HG02678 (cell line): ENCODE measurements around the gene ENTHD1.
"Not testable (repeated sequence)": the region's sequence is repeated elsewhere in the genome, so short reads cannot be mapped to it uniquely, and the experiment has no call there.

ENCODE experiments used
- ATAC-seq: cut with Tn5 transposase; IDR thresholded peaks from one replicate; pipeline ENCODE4 v1.9.1; 2021; ENCODE audit warnings: mild to moderate bottlenecking, moderate library complexity; ENCODE audit not compliant: unreplicated experiment

Gene ENTHD1

DNA sequence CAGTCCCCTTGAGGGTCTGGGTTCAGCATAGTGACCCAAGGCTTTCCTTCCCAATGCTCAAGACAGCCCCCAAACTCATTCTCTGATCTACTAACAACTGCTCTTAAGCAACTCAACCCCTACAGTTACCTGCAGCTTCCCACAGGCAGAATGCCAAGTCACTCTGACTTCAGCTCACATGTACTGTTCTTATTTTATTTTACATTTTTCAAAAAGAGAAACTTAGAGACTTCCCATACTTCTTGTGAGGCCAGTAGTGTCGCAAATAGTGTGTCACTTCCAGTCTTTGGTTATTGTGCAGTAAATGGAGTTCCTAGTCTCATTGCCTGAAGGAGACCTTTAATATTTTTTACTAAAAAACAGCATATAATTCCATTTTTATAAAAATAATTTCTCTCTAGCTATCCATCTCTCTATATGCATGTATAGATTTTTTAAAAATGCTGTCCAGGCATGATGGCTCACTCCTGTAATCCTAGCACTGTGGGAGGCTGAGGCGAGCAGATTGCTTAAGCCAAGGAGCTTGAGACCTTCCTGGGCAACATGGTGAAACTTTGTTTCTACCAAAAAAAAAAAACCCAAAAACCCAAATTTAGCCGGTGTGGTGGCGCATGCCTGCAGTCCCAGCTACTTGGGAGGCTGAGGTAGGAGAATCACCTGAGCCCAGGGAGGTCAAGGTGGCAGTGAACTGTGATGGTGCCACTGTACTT, 41.8 kb downstream of the ENTHD1 start:
- no peak for ATAC-seq

DNA sequence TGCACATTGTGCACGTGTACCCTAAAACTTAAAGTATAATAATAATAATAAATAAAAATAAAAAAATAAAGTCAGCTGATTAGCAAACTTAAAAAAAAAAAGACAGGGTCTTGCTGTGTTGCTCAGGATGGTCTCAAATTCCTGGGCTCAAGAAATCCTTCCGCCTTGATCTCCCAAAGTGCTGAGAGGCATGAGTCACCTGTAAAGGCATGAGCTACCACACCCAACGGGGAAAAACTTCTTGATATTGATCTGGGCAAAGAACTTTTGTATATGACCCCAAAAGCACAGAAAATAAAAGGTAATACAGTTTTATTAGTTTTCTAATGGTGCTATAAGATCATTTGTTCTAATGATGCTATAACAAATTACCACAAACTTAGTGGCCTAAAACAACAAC, 46.1 kb downstream of the ENTHD1 start:
- ATAC-seq: no peak

DNA sequence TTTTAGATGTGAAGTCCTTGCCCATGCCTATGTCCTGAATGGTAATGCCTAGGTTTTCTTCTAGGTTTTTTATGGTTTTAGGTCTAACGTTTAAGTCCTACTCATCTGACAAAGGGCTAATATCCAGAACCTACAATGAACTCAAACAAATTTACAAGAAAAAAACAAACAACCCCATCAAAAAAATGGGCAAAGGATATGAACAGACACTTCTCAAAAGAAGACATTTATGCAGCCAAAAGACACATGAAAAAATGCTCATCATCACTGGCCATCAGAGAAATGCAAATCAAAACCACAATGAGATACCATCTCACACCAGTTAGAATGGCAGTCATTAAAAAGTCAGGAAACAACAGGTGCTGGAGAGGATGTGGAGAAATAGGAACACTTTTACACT, 47.0 kb downstream of the ENTHD1 start:
- ATAC-seq: not testable (repeated sequence)

DNA sequence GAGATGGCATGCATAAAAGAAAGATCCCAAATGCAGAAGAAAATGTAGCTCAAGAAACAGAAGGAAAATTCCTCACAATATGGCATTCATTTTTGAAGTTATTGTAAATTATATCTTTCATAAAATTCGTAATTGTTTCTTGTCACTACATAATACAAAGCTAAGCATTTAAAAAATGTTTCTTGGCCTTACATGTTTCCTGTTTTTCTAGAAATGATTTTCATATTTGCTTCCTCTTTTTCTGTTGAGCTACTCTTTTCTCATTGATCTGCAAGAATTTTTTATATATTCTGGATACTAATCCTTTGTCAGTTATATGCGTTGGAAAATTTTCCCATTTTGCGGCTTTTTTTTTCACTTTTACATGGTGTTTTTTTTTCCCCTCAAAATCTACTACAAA, 48.0 kb downstream of the ENTHD1 start:
- no peak for ATAC-seq

DNA sequence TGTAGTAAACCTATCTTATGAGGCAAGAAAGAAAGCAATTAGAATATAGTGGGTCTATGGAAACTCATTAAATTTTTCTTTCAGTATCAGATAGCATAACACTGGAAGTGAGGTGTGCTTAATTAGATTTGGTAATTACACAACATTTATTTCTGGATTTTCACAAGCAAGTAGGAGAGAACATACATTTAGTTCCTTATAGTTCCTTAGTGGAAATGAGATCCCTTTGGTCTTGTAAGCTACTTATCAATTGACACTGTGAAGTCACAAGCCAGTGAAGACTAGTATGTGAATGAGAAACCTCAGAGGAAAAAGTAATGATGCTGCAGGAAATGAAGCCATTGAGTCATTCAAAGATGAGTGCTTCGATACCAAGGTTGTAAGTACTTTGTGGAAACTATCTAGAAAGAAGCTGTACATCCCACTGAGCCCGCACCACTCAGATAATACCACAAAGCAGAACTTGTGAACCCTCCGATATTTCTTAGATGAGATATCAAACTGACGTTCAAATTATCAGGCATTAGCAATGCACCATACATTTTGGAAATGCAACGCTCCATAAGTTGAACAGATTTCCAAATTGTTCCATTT, 53.5 kb downstream of the ENTHD1 start:
- ATAC-seq: no peak

DNA sequence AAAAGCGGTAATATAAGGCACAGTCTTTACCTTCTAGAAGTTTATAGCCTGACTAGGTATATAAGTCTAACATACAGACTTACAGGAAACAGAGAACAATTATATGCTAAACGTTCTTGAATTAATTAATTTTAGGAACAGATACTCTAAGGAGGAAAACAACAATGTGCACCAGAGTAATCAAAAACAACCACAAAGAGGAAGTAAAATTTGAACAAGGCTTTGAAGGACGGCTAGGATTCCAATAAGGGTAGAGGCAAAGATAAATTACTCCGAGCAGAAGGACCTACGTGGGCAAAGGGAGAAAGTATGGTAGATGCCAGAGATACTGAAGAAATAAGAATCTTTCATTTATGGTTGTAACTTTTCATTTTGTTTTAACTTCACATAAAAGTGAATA, 54.4 kb downstream of the ENTHD1 start:
- ATAC-seq: no peak

DNA sequence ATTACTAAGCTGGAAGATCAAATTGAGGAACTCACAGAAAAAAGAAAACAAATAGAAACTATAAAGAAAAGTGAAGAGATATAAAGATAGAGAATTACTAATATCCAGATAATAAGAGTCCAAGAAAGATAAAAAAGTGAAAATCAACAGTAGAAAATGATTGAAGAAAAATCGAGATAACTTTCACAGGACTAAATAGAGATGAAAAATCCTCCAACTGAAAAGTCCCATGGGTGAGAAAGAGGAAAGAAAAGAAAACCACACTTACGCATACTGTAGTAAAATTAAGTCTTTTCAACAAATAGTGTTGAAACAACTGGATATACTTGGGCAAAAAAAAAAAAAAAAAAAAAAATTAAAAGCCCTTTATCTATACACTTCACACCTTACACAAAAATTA, 60.0 kb downstream of the ENTHD1 start:
- no peak for ATAC-seq

DNA sequence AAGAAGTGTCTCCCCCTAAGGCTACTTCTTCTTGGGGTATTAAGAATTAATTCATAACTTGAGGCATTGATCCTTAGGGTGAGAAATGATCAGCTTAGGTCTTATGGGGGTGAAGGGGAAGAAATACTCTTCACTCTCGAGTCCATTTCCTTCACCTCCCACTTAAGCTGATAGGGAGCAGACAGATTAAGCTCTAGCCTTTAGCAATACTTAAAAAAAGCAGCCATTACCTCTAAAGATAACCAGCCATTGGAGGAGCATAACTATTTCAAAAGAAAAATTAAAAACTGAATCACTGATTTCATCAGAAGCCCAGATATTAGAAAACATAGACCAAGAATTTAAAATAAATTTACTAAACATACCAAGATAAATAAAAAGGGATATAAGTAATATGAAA, 60.5 kb downstream of the ENTHD1 start:
- no peak for ATAC-seq

DNA sequence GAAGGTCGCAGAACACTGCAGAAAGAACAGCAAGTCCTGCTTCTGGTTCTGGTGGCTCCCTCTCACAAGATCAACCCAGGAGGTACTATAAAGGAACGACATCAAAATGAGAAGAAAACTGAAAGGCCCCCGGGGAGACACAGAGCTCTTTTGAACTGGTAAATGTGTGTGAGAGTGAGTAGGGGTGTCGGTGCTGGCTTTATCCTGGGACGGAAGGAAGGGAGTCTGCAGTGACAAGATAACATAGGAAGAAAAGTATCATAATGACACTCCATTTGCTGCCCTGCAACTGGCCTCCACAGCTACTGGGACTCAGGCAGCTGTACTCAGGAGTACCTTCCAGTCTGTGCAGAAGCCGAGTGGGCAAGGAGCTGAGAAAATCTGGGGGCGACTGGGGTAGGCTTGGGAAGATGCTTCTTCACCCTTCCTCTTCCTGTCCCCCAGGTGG, 60.9 kb downstream of the ENTHD1 start:
- ATAC-seq: no peak

DNA sequence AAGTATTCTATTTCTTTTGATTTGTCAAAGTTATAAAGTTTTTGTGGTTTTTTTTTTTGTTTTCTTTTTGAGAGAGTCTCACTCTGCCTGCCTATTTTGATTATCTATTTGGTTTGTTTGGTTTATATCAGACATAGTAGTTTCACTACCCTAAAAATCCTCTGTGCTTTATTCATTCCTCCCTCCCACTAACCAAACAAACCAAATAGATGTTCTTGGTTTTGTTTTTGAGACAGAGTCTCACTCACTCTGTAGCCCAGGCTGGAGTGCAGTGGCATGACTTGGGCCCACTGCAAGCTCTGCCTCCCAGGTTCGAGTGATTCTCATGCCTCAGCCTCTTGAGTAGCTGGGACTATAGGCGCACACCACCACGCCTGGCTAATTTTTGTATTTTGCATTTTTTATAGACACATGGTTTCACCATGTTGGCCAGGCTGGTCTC, 67.9 kb downstream of the ENTHD1 start:
- peak; percentile 54 for ATAC-seq

DNA sequence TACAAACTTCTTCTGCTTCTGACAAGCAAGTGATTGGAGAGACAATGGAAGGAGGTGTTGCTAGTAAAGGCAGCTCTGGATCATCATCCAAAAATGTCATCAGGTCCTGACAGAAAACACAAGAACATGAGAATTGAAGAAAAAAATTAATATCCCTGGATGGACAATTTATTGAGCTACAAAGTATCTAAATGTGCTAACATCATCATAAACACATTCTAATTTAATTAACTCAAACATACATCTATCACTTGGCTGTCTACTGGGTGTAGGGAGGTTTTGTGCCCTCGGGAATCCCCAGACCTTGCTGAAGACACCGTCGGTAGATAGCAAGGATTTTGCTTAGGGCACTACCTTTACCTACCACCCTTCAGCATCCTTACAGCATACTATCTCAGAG, 72.6 kb downstream of the ENTHD1 start:
- no peak for ATAC-seq

DNA sequence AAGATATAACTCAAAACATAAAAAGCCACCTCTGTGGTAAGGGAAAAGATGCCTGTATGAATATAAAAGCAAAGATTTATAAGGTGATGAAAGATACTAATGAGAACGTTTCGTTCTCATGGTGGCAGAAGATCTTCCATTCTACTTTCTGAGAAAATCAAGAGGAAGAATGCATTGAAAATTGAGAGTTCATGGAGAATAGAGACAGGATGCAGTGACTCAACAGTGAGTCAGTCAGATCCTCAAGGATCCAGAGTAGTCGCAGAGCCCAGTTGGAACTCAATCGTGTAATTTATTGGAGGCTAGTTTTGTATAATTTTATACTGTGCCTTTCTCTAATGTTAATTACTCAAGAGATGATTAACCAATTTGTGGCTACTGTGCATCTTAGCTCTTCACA, 73.3 kb downstream of the ENTHD1 start:
- ATAC-seq: no peak

DNA sequence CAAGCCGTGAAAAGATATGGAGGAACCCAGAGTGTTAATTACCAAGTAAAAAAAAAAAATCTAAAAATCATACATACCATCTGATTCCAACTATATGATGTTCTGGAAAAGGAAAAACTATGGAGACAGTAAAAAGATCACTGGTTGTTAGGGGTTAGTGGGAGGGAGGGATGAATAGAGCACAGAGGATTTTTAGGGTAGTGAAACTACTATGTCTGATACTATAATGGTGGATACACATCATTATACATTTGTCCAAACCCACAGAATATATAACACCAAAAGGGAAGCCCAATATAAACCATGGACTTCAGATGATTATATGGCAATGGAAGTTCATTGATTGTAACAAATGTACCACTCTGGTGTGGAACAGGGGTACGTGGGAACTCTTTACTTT, 74.1 kb downstream of the ENTHD1 start:
- no peak for ATAC-seq

DNA sequence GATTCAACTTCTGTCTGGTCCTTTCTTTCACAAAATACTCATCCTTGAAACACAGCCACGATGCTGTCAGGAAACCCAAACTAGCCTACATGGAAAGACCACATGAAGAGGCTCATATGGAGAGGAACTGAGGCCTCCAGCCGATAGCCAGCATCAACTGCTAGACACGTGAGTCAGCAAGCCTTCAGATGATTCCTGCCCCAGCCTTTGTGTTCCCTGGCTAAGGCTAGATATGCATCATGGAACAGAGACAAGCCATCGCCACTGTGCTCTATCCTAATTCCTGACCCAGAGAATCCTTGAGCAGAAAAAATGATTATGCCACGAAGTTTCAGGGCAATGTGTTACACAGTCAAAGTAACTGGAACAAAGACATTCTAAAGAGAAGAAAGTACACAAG, 75.5 kb downstream of the ENTHD1 start:
- ATAC-seq: no peak

DNA sequence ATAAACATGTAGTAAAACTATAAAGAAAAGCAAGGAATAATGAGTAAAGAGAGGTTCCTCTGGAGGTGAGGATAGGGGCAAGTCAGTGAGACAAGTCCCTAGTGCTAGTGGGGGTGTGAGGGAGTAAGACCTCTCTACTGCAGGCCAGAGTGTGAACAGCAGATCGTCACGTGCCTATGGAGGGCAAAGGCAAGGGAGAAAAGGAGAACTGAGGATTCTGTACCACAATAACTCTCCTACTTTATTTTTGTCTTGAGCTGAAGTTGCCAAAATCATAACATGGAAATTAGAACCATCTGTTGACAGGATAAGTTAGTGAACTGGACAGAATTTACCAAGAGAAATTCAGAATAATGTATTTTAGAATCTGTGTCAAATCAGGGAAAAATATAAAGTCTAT, 77.6 kb downstream of the ENTHD1 start:
- no peak for ATAC-seq

DNA sequence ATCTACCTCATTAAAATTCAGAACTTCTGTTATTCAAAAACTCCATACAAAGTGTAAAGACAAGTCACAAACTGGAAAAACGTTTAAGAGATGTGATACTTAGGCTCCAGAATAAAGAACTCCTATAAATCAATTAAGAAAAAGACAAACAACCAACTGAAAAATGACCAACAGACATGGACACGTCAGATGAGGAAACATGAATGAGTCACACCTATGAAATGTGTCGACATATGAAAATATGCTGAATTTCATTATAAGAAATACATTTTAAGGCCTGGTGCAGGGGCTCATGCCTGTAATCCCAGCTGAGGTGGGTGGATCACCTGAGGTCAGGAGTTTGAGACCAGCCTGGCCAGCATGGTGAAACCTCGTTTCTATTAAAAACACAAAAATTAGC, 78.7 kb downstream of the ENTHD1 start:
- no peak for ATAC-seq

DNA sequence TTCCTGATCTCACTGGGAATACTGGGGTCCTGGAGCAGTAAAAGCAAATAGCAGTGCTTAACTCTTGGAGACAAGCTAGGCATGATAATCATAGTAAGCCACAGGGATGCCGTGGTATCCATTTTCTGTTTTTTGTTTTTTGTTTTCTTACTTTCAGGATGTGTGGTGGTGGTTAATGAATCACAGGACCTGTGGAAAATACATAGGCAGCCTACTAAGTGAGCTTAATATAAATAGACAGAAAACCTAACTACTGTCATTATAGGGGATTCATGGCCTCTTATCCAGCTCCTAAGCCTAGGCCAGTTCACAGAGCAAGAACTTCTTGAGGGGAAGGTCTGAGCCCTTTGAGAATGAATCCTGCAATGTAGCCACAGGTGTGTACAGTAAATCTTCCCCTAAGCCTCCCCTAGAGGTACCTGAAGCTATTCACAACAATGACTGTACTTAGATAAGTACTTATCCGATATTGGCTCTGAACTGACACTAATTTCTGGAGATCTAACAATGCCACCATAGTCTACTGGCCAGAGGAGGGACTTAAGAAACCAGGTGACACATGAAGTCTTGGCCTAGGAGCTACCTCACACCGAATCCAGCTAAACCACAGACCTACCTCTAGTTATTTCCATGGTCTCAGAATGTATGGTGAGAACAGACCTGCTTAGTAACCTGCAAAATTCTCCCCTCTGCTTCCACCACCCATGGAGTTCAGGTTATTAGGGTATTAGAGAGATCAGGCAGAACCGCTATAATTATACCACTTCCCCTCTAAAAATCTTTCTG, 83.6 kb downstream of the ENTHD1 start:
- no peak for ATAC-seq

DNA sequence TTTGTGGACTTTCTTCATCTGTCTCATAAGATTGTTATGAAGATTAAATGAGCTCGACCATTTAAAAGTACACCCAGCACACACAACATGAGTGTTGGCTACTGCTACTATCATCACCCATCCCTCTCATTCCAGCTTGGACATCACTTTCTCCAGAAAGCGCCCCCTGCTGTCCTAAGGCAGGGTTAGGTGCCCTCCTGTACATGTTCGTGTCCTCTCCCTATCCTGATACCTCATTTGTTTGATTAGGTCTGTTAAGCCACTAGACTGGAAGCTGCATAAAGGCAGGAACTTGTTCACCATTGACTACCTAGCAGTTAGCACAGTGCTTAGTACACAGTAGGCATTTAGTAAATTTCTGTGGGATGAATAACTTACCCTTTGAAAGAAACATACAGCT, 85.5 kb downstream of the ENTHD1 start:
- no peak for ATAC-seq

DNA sequence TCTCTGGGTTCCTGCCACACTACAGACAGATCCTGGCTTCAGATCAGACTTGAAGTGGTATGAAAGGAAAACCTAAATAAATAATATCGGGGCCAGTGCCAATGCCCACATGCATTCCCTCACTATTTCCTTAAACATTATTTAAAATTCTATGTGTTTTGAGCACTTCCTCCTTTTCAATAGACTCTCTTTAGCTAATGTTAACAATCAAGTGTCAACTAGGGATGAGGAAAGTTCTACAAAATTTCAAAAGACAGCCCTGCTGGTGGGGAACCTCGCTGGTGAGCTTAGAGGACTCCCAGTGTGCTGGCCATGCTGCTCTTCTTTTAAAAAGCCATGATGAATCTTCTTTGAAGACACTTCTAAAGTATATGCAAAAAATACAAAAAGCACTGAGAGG, 87.5 kb downstream of the ENTHD1 start:
- ATAC-seq: no peak

DNA sequence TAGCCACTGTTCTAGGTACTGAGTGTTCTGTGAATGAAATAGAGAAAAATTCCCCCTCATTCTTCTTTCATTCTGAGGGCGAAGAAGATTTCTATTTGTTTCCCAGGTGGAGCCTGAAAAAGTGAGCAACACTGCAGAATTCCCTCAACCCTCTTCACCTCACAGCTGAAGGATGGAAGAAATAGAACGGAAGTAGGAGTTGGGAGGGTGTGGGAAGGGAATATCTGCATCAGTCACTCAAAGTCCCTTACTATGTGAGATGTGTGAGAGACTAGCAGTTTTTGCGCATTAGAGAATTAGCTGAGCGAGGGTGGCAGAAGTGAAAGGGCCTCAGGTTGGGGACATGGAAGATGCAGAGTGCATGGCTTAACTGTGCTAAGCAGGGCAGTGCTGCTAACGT, 88.4 kb downstream of the ENTHD1 start:
- no peak for ATAC-seq

DNA sequence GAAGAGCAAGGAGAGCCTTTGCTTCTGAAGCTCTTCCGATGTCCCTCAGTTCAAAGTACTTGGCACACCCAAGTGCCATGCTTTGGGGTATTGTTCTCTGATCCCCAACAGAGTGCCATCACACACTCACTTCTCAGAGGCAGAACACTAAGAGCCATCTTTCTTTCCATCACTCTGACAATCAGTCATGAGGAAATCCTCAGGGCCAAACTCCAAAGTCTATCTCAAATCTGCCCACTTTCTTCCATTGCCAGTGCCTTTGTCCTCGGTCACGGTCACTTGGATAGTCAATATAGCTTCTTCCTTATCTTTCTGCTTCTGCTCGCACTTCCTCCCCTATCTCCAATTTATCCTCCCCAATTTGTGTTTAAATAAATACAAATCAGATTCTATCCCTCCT, 90.9 kb downstream of the ENTHD1 start:
- ATAC-seq: no peak
